ENCODE data around the gene ELFN1. TPM values are rescaled to one million over a fixed set of nuclear protein-coding genes. Genes with fewer than 3 reads are reported as not detected.

The ELFN1 gene
- total RNA-seq, 1 donor from 2014 or later = not detected

GRCh38 chr7:1745018-1745532, 75.0 kb downstream of the ELFN1 start:
- CTCF ChIA-PET = no interaction called here
- H3K27ac Mint-ChIP-seq = no peak overlapping the region
- POLR2A ChIA-PET = no interaction called here
- ATAC-seq (ENCODE audit: low read depth) = no peak
- intact Hi-C loops (cut with micrococcal nuclease) = no loop called here
- H3K4me3 Mint-ChIP-seq = no peak overlapping the region
- no peaks in the 10 kb centered on the region for H3K9me3 Mint-ChIP-seq
- H3K27me3 Mint-ChIP-seq = peaks cover 2% of the 10 kb centered on the region
- DNase-seq = no peak
- H3K4me1 Mint-ChIP-seq = peaks cover 5% of the 10 kb centered on the region
- TF ChIP-seq CTCF (IDR thresholded peaks at IDR 0.05) = no peak
- no peaks in the 10 kb centered on the region for H3K36me3 Mint-ChIP-seq (ENCODE audit: low read depth)

- POLR2A ChIA-PET = no interaction called here
- Mint-ChIP-seq H3K4me3 (no peak overlapping the region), H3K27me3 (peaks cover 2% of the 10 kb centered on the region), H3K27ac (no peak overlapping the region), H3K9me3 (no peaks in the 10 kb centered on the region), H3K4me1 (peaks cover 5% of the 10 kb centered on the region), H3K36me3 (ENCODE audit: low read depth) (no peaks in the 10 kb centered on the region)
- TF ChIP-seq CTCF (IDR thresholded peaks at IDR 0.05) = no peak
- no peak for ATAC-seq (ENCODE audit: low read depth)
- DNase-seq = no peak
- intact Hi-C loops (cut with micrococcal nuclease) = no loop called here
- CTCF ChIA-PET = no interaction called here
These were observed 75.8 kb downstream of the ELFN1 start for GRCh38 chr7:1745576-1746490.

- Mint-ChIP-seq H3K27me3 (peaks cover 2% of the 10 kb centered on the region), H3K36me3 (ENCODE audit: low read depth) (no peaks in the 10 kb centered on the region), H3K9me3 (no peaks in the 10 kb centered on the region), H3K4me1 (peaks cover 3% of the 10 kb centered on the region), H3K27ac (no peak overlapping the region), H3K4me3 (no peak overlapping the region)
- POLR2A ChIA-PET = no interaction called here
- no peak for ATAC-seq (ENCODE audit: low read depth)
- DNase-seq = no peak
- TF ChIP-seq CTCF (IDR thresholded peaks at IDR 0.05) = no peak
- intact Hi-C loops (cut with micrococcal nuclease) = no loop called here
- CTCF ChIA-PET = no interaction called here
These were observed 76.5 kb downstream of the ELFN1 start for GRCh38 chr7:1746491-1746975.

DNA sequence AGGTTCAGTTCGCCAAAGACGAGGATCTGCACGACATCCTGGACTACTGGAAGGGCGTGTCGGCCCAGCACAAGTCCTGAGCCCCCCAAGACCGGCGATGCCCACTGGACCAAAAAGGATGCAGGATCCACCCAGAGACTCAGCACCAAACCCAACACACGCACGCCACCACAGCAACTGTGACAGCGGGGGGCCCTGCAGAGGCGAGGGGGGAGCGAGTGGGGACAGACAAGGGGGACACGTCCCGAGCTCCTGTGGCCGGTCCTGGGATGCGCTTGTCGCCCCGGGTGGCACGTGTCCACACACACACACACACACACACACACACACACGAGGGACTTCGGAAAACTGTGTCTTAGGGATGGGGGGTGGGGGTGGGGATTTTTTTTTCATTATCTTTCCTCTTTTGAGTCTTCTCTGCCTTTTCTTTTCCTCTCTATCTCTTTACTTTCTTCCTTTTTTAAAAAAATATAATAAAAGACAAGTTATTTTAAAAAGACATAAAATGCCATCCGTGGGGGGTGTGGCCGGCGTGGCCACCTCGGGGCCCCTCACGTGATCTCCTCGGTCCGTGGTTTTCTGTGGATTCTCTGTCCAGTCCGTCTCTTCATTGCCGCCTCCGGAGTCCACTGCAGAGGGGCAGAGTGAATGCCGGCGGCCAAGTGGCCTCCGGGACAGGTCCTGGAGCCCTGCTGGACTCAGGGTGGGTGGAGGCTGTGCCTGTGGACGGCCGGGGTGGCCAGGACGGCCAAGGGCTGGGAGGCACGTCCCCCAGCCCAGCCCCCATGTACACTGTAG, 77.1 kb downstream of the ELFN1 start:
- CTCF ChIA-PET = no interaction called here
- TF ChIP-seq CTCF (IDR thresholded peaks at IDR 0.05) = no peak
- Mint-ChIP-seq H3K27ac (no peak overlapping the region), H3K9me3 (no peaks in the 10 kb centered on the region), H3K4me3 (no peak overlapping the region), H3K4me1 (peaks cover 2% of the 10 kb centered on the region), H3K36me3 (ENCODE audit: low read depth) (no peaks in the 10 kb centered on the region), H3K27me3 (peaks cover 2% of the 10 kb centered on the region)
- DNase-seq (no peak), ATAC-seq (ENCODE audit: low read depth) (no peak)
- POLR2A ChIA-PET = interaction anchor here (0.6 kb wide), 1 partner anchor 925 kb away, joined by 3 read pairs; no protein-coding TSS in a partner anchor
- intact Hi-C loops (cut with micrococcal nuclease) = no loop called here

All from activated B cell treated with CpG ODN at 0.5 μM for 24 hours (primary cell).